ENCODE results near the gene KIF21A.

KIF21A gene

DNA sequence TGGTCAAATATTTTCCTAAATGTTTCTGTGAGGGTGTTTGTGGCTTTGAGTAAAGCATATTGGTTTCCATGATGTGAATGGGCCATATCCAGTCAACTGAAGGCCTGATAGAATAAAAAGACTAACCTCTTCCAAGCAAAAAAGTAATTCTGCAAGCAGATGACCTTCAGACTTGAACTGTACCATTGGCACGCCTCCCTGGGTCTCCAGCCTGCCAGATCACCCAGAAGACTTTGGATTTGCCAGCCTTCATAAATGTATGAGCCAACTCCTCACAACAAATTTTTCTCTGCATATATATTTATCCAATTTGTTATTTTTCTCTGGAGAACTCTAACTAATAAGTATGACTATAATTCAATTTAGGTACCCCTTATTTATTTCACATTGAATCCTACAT, 190.3 kb downstream of the KIF21A start:
- no peak for DNase-seq (ENCODE audit: extremely low read depth, low read depth)
- TF ChIP-seq, protein P1, sequence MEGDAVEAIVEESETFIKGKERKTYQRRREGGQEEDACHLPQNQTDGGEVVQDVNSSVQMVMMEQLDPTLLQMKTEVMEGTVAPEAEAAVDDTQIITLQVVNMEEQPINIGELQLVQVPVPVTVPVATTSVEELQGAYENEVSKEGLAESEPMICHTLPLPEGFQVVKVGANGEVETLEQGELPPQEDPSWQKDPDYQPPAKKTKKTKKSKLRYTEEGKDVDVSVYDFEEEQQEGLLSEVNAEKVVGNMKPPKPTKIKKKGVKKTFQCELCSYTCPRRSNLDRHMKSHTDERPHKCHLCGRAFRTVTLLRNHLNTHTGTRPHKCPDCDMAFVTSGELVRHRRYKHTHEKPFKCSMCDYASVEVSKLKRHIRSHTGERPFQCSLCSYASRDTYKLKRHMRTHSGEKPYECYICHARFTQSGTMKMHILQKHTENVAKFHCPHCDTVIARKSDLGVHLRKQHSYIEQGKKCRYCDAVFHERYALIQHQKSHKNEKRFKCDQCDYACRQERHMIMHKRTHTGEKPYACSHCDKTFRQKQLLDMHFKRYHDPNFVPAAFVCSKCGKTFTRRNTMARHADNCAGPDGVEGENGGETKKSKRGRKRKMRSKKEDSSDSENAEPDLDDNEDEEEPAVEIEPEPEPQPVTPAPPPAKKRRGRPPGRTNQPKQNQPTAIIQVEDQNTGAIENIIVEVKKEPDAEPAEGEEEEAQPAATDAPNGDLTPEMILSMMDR (IDR thresholded peaks at IDR 0.05; ENCODE audit: low read depth, low read length): no peak

Data from AG09319 (cell line).